ENCODE data around the gene DRC3.

DNA sequence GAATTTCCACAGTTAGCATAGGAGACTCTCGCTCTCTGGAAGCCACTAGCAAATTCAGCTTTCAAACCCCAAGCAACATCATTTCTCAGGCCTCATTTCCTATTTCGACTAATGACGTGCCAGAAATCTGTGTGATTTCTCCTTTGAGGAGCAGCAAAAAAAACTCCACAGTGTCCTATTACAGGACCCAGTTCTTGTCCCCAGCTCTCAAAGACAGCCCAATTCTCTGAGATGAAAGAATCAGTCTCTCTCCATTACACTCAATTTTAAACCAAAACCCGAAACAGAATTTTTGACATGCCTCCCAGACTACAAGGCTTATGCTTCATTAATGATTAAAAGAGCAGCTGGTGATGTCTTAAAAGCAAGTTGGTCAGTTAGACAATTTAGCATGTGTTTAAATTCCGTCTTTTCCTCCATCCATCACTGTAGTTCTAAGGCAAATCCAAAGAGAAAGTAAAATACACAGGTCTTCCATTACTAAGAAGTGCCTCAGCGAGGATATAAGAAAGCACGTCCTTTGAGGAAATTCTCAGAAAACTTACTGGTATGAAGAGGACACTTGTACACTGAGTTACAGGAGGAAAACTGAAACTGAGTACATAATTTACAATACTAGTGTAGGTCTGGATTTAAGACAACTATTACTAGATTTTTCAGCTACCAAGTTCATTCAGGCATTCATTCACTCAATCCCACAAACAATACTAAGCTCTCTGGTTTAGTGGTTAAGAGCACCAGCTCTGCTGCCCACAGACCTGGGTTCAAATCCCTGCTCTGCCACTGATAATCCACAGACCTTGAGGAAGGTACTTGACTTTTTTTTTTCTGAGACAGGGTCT is 12.9 kb upstream of the DRC3 start:
- TF ChIP-seq POLR2A (IDR thresholded peaks at IDR 0.05; ENCODE audit: low read depth, low read length) = no peak
- no peak for TF ChIP-seq POLR2AphosphoS5 (IDR thresholded peaks at IDR 0.05; ENCODE audit: low read depth, low read length)

Measured in GM12892 (cell line).